GM18507 (cell line): Measurements from ENCODE around the gene KCNAB2.
A peak's percentile ranks its signal among the peaks of the same experiment; 100 is the strongest.

Experiments used
- DNase-seq: peaks from one replicate; pipeline ENCODE4 v3.0.0; 2011; ENCODE audit warnings: low read depth; ENCODE audit not compliant: insufficient read length; ENCODE audit errors: extremely low spot score
- FAIRE-seq: peaks from 2 replicates; lab custom pipeline; 2011; peaks lifted over from hg19 to GRCh38; lab: Jason Lieb, UNC

KCNAB2 gene

GRCh38 chr1:6117064-6117463 is 71.4 kb downstream of the KCNAB2 start:
- FAIRE-seq = no peak
- DNase-seq = no peak

GRCh38 chr1:6117624-6118023 is 71.9 kb downstream of the KCNAB2 start:
- FAIRE-seq (no peak), DNase-seq (no peak)

GRCh38 chr1:6118415-6118814 is 72.7 kb downstream of the KCNAB2 start:
- FAIRE-seq = no peak
- no peak for DNase-seq

GRCh38 chr1:6121021-6121421 is 75.3 kb downstream of the KCNAB2 start:
- DNase-seq (no peak), FAIRE-seq (no peak)

DNA sequence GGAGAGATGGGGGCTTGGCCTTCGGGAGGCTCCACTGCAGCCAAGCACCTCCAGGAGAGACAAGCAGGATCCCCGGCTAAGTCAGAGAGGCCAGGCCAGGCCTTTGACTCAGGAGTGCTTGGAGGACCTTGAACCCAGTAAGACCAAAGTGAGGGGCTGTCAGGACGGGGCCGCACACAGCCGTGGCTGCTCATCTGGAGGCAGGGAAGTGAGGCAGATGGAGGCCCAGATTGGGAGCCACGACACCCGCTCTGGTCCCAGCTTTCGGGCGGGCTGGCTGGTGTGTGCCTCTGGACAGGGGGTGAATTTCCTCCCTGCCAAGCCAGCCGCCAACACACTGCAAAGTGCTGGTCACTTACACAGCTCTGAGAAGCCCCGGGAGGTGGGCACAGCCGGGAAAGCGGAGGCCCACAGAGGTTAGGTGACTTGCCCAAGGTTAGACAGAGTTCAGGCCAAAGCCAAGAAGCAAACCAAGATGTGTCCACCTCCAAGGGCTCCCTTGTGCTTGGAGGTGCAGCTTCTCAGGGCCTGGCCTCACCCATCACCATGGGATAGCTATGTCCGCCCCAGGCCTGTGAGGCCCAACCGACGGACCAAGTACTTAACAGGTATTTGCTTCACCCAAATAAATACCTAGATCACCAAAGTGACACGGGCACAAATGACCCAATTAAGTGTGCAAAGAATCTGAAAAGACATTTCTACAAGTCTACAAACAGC is 76.1 kb downstream of the KCNAB2 start:
- no peak for FAIRE-seq
- no peak for DNase-seq

DNA sequence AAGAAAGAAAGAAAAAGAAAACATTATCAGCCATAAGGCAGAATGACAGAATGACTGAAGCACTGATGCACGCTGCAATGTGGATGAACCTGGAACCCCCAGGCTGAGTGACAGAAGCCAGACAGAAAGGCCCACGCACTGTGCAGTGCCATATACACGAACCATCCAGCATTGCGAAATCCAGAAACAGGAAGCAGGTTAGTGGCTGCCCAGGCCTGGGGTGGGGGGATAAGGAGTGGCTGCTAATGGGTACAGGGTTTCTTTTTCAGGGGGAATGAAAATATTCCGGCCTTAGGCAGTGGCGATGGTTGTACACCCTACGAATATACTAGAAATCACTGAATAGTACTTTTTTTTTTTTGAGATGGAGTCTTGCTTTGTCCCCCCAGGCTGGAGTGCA is 77.4 kb downstream of the KCNAB2 start:
- DNase-seq (no peak), FAIRE-seq (no peak)

GRCh38 chr1:6123816-6124215 is 78.1 kb downstream of the KCNAB2 start:
- no peak for FAIRE-seq
- no peak for DNase-seq

DNA sequence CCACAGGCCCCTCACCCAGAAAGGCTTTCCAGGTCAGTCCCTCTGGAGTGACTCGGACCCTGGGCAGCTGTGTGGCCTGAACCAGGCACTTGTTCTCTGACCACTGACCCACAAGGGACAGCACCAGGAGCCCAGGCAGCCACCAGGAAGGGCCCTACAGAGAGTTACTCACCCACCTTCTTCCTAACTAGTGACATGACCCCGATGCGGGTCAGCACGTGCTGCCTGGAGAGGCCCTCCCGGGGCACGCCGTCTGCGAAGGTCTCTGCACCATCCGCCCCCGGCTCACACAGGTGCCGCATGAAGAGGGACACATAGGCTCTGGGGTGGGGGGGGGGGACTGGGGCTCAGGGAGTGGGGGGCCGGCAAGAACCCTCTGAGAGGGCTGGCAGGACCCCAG is 78.7 kb downstream of the KCNAB2 start:
- DNase-seq (no peak), FAIRE-seq (no peak)

DNA sequence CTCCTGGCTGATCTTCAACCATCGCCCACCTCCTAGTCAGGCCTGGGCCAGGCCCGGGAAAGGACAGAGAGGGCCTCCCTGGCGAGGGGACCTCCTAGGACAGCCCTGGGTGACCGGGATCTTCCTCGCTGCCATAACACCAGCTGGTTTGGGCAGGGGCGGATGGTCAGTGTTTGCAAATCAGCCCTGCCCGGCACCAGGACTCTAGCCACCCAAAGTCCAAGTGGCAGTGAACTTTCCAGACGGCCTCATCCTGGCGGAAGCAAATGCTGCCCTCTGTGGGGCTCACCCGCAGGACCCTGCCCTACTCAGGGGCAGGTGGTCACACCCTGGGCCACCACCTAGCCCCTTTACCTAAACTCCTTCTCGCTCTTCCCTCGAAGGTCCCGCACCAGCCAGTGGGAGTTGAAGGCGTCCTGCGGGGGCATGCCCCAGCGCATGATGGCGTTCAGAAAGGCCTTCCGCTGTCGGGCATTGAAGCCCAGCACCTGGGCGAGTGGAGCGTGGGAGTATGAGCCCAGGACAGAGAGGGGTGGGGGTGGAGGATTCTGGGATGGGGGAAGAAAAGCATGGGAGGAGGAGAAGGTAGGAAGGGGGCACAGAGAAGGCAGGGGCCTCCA is 79.2 kb downstream of the KCNAB2 start:
- no peak for FAIRE-seq
- no peak for DNase-seq

GRCh38 chr1:6125366-6125765 is 79.7 kb downstream of the KCNAB2 start:
- no peak for DNase-seq
- FAIRE-seq = no peak

DNA sequence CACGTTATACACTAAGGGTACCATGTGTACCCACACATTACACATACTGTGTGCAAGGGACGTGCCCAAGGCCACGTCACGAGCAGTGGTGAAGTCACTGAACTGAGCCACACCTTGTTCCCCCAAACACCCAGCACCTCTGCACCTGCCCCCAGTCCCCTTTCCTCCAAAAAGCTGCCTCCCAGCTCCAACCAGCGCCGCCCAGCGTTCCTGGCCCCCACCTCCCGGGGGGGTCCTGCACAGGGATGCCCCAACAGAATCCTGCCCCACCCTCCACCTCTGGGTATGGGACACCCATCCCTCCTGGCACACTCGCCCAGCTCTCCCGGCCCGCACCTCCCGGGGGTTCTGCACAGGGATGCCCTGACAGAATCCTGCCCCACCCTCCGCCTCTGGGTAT is 80.3 kb downstream of the KCNAB2 start:
- FAIRE-seq (no peak), DNase-seq (no peak)

GRCh38 chr1:6126521-6127067 is 80.9 kb downstream of the KCNAB2 start:
- no peak for DNase-seq
- no peak for FAIRE-seq

- FAIRE-seq (no peak), DNase-seq (peak; percentile 49)
These were observed 82.0 kb downstream of the KCNAB2 start for GRCh38 chr1:6127587-6128163.

- DNase-seq (no peak), FAIRE-seq (no peak)
These were observed 82.8 kb downstream of the KCNAB2 start for GRCh38 chr1:6128276-6129081.

DNA sequence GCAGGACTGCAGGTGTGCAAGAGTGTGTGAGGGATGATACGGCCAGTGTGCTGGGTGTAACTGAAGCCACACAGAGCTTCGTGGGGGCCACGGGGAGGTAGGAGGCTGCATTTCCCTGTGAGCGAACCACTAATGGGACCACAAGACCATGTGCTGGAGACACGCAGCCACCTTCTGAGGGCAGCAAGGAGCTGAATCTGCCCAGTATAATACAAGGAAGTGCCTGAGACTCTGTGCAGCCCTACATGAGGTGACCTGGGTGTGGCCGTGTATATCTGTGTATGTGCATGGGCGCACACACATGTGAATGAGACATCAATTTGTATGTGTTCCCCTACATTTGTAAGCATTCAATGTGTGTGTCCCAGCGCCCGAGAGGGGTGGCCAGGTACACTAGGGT is 83.6 kb downstream of the KCNAB2 start:
- FAIRE-seq (no peak), DNase-seq (no peak)

- no peak for FAIRE-seq
- DNase-seq = no peak
These were observed 84.3 kb downstream of the KCNAB2 start for GRCh38 chr1:6130036-6130435.

- FAIRE-seq (no peak), DNase-seq (no peak)
These were observed 84.9 kb downstream of the KCNAB2 start for GRCh38 chr1:6130596-6130995.

GRCh38 chr1:6131561-6131960 is 85.9 kb downstream of the KCNAB2 start:
- FAIRE-seq (no peak), DNase-seq (no peak)

GRCh38 chr1:6133146-6133895 is 87.6 kb downstream of the KCNAB2 start:
- FAIRE-seq = no peak
- no peak for DNase-seq
